DND-41 (cell line): Measurements from ENCODE around the gene WDR88.
A peak's percentile ranks its signal among the peaks of the same experiment; 100 is the strongest.

ENCODE experiments used
- ATAC-seq: fragments of 200-7000 bp; cut with Tn5 transposase; 3 replicates; pipeline ENCODE4 v1.9.1; 2021; ENCODE audit warnings: low read depth; ENCODE audit not compliant: insufficient read depth
- DNase-seq: peaks from one replicate; pipeline ENCODE4 v3.0.0-alpha.2; 2020
- H2AFZ ChIP-seq: 2 replicates; pipeline ENCODE4 v1.6.0; 2012; ENCODE audit warnings: low read depth, low read length
- H3K27ac ChIP-seq: 2 replicates; pipeline ENCODE4 v1.5.1; 2012; ENCODE audit warnings: low read length, inconsistent platforms
- H3K27me3 ChIP-seq: fragments of 200-600 bp; sonication (generic); 2 replicates; pipeline ENCODE4 v1.6.0; 2012; ENCODE audit warnings: low read length, mild to moderate bottlenecking, inconsistent platforms; ENCODE audit not compliant: insufficient read depth, poor library complexity
- H3K36me3 ChIP-seq: 2 replicates; pipeline ENCODE4 v1.5.1; 2012; ENCODE audit warnings: low read length, inconsistent platforms; ENCODE audit not compliant: insufficient read depth
- H3K4me1 ChIP-seq: 2 replicates; pipeline ENCODE4 v1.5.1; 2012; ENCODE audit warnings: mild to moderate bottlenecking, low read length; ENCODE audit not compliant: insufficient read depth
- H3K4me2 ChIP-seq: 2 replicates; pipeline ENCODE4 v1.6.0; 2012; ENCODE audit warnings: mild to moderate bottlenecking, moderate library complexity, low read length, inconsistent platforms; ENCODE audit not compliant: insufficient read depth
- H3K4me3 ChIP-seq, 2 experiments: fragments of 200-600 bp in 1 of 2; shearing (Covaris generic) in 1 of 2; 2 replicates each; pipeline ENCODE4 v1.5.1; 2012 to 2016; ENCODE audit warnings: inconsistent platforms in 2 of 2, low read length in 2 of 2, mild to moderate bottlenecking in 2 of 2, low read depth in 1 of 2, moderate library complexity in 1 of 2
- H3K79me2 ChIP-seq: 2 replicates; pipeline ENCODE4 v1.6.0; 2012; ENCODE audit warnings: low read length, inconsistent platforms; ENCODE audit not compliant: insufficient read depth
- H3K9ac ChIP-seq: 2 replicates; pipeline ENCODE4 v1.6.0; 2012; ENCODE audit warnings: low read depth, mild to moderate bottlenecking, inconsistent platforms, low read length, moderate library complexity
- H3K9me3 ChIP-seq: 2 replicates; pipeline ENCODE4 v1.5.1; 2012; ENCODE audit warnings: low read length, moderate library complexity, mild to moderate bottlenecking, inconsistent platforms; ENCODE audit not compliant: insufficient read depth, severe bottlenecking
- H4K20me1 ChIP-seq: 2 replicates; pipeline ENCODE4 v1.6.0; 2012; ENCODE audit warnings: low read length; ENCODE audit not compliant: insufficient read depth
- CTCF ChIP-seq: IDR thresholded peaks from 2 replicates; pipeline ENCODE4 v1.5.1; 2012; ENCODE audit warnings: borderline replicate concordance, low read length, moderate library complexity, mild to moderate bottlenecking; ENCODE audit not compliant: poor library complexity, severe bottlenecking; ENCODE audit errors: extremely low read depth
- EZH2 ChIP-seq: IDR thresholded peaks from 3 replicates; pipeline ENCODE4 v1.6.1; 2012; ENCODE audit warnings: borderline replicate concordance, low read depth, mild to moderate bottlenecking, moderate library complexity, low read length, inconsistent platforms; ENCODE audit not compliant: severe bottlenecking

Gene WDR88

GRCh38 chr19:33130433-33130832, 1.5 kb upstream of the WDR88 start:
- Histone ChIP-seq H3K27me3 (no peaks in the 10 kb centered on the region), H3K4me3 (no peak overlapping the region), H3K79me2 (no peaks in the 10 kb centered on the region), H3K27ac (no peak overlapping the region), H2AFZ (no peak overlapping the region), H3K4me2 (no peak overlapping the region), H3K36me3 (peaks cover 31% of the 10 kb centered on the region), H3K4me1 (no peaks in the 10 kb centered on the region), H3K9me3 (no peaks in the 10 kb centered on the region), H4K20me1 (no peaks in the 10 kb centered on the region), H3K9ac (no peak overlapping the region)
- no peak for DNase-seq
- TF ChIP-seq CTCF (no peak), EZH2 (no peak)
- ATAC-seq = no peak

GRCh38 chr19:33132425-33132824, 511 bp downstream of the WDR88 start:
- peak; percentile 50 for TF ChIP-seq CTCF
- no peak for TF ChIP-seq EZH2
- no peak overlapping the region for H3K9ac ChIP-seq
- ATAC-seq = peak; percentile 64
- DNase-seq = peak; percentile 10
- H3K4me1 ChIP-seq = no peaks in the 10 kb centered on the region
- no peak overlapping the region for H3K4me3 ChIP-seq
- H3K27ac ChIP-seq = no peak overlapping the region
- no peaks in the 10 kb centered on the region for H4K20me1 ChIP-seq
- H3K9me3 ChIP-seq = no peaks in the 10 kb centered on the region
- no peak overlapping the region for H2AFZ ChIP-seq
- H3K4me2 ChIP-seq = no peak overlapping the region
- H3K27me3 ChIP-seq = no peaks in the 10 kb centered on the region
- H3K36me3 ChIP-seq = peaks cover 15% of the 10 kb centered on the region
- H3K79me2 ChIP-seq = no peaks in the 10 kb centered on the region

GRCh38 chr19:33133438-33134031, 1.6 kb downstream of the WDR88 start:
- Histone ChIP-seq H3K27me3 (no peaks in the 10 kb centered on the region), H3K36me3 (peaks cover 12% of the 10 kb centered on the region), H3K4me3 (no peak overlapping the region), H2AFZ (no peak overlapping the region), H3K79me2 (no peaks in the 10 kb centered on the region), H4K20me1 (no peaks in the 10 kb centered on the region), H3K27ac (no peak overlapping the region), H3K4me2 (no peak overlapping the region), H3K9ac (no peak overlapping the region), H3K4me1 (no peaks in the 10 kb centered on the region), H3K9me3 (no peaks in the 10 kb centered on the region)
- no peak for ATAC-seq
- DNase-seq = no peak
- TF ChIP-seq EZH2 (no peak), CTCF (no peak)

- no peaks in the 10 kb centered on the region for H3K27me3 ChIP-seq
- TF ChIP-seq EZH2 = no peak
- no peak for TF ChIP-seq CTCF
- H3K9ac ChIP-seq = no peak overlapping the region
- H3K79me2 ChIP-seq = no peaks in the 10 kb centered on the region
- H4K20me1 ChIP-seq = no peaks in the 10 kb centered on the region
- no peak overlapping the region for H3K27ac ChIP-seq
- no peak for ATAC-seq
- peaks cover 9% of the 10 kb centered on the region for H3K36me3 ChIP-seq
- H3K4me3 ChIP-seq = no peak overlapping the region
- no peaks in the 10 kb centered on the region for H3K9me3 ChIP-seq
- H3K4me2 ChIP-seq = no peak overlapping the region
- DNase-seq = no peak
- H2AFZ ChIP-seq = no peak overlapping the region
- H3K4me1 ChIP-seq = no peaks in the 10 kb centered on the region
These were observed 2.7 kb downstream of the WDR88 start for GRCh38 chr19:33134571-33135041.
